GM12891 (cell line): ENCODE results near the gene ZNF493.

ENCODE experiments used
- DNase-seq: peaks from one replicate; pipeline ENCODE4 v3.0.0; 2011; ENCODE audit warnings: low spot score; ENCODE audit not compliant: insufficient read length
- FAIRE-seq: peaks from 2 replicates; lab custom pipeline; 2011; peaks lifted over from hg19 to GRCh38; lab: Jason Lieb, UNC
- PAX5 ChIP-seq: IDR thresholded peaks from 2 replicates; pipeline ENCODE4 v1.6.1; 2011; ENCODE audit warnings: low read length, moderate library complexity, mild to moderate bottlenecking; ENCODE audit not compliant: insufficient read depth, severe bottlenecking
- POLR2A ChIP-seq: IDR thresholded peaks from 2 replicates; pipeline ENCODE4 v1.6.1; 2011; ENCODE audit warnings: low read depth, low read length, control low read depth
- POLR2AphosphoS5 ChIP-seq: IDR thresholded peaks from 2 replicates; pipeline ENCODE4 v1.6.1; 2011; ENCODE audit warnings: low read depth, low read length, control low read depth
- POU2F2 ChIP-seq: IDR thresholded peaks from 2 replicates; pipeline ENCODE4 v1.6.1; 2011; ENCODE audit warnings: low read depth, mild to moderate bottlenecking, control low read depth, low read length, moderate library complexity
- SPI1 ChIP-seq: IDR thresholded peaks from 2 replicates; pipeline ENCODE4 v1.6.1; 2011; ENCODE audit warnings: low read depth, low read length, control low read depth
- TAF1 ChIP-seq: IDR thresholded peaks from 2 replicates; pipeline ENCODE4 v1.6.1; 2011; ENCODE audit warnings: low read depth, low read length, control low read depth

ZNF493 gene

GRCh38 chr19:21422244-21422643, 25.3 kb downstream of the ZNF493 start:
- DNase-seq: no peak
- FAIRE-seq: no peak
- TF ChIP-seq TAF1 (no peak), POLR2A (no peak), PAX5 (no peak), POLR2AphosphoS5 (no peak), SPI1 (no peak), POU2F2 (no peak)

DNA sequence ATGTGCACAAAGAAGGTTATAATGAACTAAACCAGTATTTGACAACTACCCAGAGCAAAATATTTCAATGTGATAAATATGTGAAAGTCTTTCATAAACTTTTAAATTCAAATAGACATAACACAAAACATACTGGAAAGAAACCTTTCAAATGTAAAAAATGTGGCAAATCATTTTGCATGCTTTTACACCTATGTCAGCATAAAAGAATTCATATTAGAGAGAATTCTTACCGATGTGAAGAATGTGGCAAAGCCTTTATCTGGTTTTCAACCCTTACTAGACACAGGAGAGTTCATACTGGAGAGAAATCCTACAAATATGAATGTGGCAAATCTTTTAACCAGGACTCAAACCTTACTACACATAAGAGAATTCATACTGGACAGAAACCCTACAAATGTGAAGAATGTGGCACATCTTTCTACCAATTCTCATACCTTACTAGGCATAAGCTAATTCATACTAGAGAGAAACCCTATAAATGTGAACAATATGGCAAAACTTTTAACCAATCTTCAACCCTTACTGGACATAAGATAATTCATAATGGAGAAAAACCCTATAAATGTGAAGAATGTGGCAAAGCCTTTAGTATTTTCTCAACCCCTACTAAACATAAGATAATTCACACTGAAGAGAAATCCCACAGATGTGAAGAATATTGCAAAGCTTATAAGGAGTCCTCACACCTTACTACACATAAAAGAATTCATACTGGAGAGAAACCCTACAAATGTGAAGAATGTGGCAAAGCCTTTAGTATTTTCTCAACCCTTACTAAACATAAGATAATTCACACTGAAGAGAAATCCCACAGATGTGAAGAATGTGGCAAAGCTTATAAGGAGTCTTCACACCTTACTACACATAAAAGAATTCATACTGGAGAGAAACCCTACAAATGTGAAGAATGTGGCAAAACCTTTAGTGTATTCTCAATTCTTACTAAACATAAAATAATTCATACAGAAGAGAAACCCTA, 26.4 kb downstream of the ZNF493 start:
- FAIRE-seq (no peak), DNase-seq (no peak)
- TF ChIP-seq POLR2A (no peak), POU2F2 (no peak), PAX5 (no peak)

DNA sequence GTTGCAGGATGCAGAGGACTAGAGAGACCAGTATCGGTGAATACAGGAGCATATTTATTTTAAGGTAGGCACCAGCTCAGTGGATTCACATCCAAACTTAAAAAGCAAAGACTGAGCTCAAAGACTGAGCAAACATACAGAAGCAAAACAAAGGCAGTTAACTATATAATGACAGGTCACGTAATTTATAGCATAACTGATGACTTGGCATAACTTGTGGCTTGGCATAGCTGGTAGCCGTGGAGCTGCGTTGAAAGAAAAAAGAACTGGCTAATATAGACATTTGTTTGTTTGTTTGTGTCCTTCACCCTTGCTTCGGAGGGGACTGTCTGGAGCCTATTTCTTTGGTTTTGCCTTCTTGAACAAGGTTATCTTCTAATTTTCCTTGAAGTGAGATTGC, 33.7 kb downstream of the ZNF493 start:
- DNase-seq (no peak), FAIRE-seq (no peak)
- TF ChIP-seq POLR2A (no peak), TAF1 (no peak), POU2F2 (no peak), POLR2AphosphoS5 (no peak), SPI1 (no peak), PAX5 (no peak)

- no peak for FAIRE-seq
- TF ChIP-seq PAX5 (no peak), POLR2AphosphoS5 (no peak), TAF1 (no peak), POLR2A (no peak), SPI1 (no peak), POU2F2 (no peak)
- DNase-seq: no peak
These were observed 35.7 kb downstream of the ZNF493 start for GRCh38 chr19:21432590-21432989.

DNA sequence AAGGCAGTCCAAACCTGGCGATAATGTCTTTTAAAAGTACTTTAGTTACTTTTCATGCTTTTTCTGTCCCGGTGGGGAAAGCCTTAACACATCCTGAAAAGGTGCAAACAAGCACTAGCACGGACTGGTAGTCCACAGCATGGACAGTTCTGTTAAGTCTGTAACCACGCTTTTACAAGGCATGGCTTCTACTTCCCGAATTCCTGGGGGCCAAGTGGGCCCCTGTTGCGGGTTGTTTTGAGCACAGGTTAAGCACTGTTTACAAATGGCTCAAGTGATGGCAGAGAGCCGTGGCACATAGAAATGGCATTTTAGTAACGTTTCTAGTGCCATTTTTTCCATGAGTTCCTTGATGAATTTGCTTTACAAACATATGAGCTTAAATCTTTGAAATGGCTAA, 37.6 kb downstream of the ZNF493 start:
- no peak for FAIRE-seq
- TF ChIP-seq PAX5: no peak
- TF ChIP-seq POLR2A: no peak
- no peak for TF ChIP-seq SPI1
- no peak for TF ChIP-seq POLR2AphosphoS5
- TF ChIP-seq POU2F2: no peak
- no peak for TF ChIP-seq TAF1
- DNase-seq: no peak

DNA sequence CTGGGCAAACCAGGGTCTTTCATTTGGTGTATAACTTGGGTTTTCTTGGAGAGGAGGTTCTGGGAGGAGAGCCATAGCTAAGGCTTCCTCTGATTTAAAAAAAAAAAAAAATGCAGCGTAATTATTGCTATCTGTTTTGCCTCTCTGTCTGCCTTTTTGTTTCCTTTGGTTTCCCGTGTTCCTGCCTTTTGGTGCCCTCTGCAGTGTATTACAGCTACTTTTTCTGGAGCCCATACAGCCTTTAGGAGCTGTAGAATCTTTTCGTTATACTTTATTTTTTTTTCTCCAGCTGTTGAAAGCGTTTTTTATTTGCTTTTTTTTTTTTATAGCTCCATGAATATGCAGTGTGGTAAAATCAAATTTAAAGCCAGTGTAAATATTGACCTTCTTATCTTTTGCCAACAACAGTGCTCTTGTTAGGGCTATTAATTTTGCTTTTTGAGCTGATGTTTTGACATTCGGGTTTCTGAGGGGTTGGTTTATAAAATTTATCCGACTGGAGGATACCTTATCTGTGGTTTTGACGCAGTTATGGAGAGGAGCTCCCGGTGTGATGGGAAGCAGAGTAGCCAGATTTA, 38.1 kb downstream of the ZNF493 start:
- TF ChIP-seq POLR2AphosphoS5 (no peak), POU2F2 (no peak), SPI1 (no peak), TAF1 (no peak), POLR2A (no peak), PAX5 (no peak)
- DNase-seq: no peak
- no peak for FAIRE-seq

DNA sequence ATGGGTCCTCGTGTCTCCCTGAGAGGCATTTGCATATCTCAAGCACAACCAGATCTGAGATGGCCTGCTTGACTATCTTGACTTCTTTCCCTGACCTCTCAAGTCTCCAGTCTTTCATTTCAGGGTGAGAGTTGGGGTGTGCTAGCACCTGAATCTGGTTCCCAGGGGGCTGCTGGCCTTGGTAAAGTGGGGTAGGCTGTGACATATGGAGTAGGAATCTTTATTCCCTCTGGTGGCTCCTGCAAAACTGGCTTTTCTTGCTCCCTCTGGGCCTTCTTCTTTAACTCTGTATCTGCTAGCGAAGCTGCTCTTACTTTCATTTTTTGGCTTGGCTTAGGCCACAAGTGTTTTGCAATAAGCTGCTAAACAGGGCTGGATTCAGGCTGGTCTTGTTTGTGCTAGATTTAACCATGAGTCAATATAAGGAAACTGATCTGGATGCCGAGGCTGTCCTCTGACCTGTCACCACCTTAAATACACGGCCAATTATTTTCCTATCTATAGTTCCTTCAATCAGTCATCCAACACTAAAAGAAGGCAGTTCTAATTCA, 42.3 kb downstream of the ZNF493 start:
- DNase-seq (no peak), FAIRE-seq (no peak)
- TF ChIP-seq PAX5 (no peak), POU2F2 (no peak), POLR2A (no peak), POLR2AphosphoS5 (no peak), SPI1 (no peak), TAF1 (no peak)

DNA sequence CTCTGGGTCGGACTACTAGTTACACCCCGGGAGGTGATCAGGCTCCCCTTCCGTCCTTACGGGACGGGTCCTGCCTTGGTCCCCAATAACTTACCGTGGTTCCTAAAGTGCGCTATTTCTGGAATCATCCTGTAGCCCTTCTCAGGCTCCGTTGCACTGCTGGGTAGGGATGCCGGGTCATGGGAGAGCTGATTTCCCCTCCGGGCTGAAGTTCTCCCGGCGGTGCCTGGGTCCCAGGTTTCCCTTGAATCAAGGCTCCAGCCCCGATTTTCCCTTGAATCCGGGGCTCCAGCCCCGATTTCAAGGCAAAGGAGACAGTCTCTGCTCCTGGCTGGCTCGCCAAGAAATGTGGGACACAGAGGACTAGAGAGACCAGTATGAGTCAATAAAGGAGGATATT, 43.4 kb downstream of the ZNF493 start:
- TF ChIP-seq TAF1 (no peak), POLR2A (no peak), POU2F2 (no peak), PAX5 (no peak), SPI1 (no peak), POLR2AphosphoS5 (no peak)
- DNase-seq: no peak
- FAIRE-seq: no peak

GRCh38 chr19:21451187-21451586, 54.3 kb downstream of the ZNF493 start:
- DNase-seq (no peak), FAIRE-seq (no peak)
- no peak for TF ChIP-seq SPI1
- TF ChIP-seq POLR2A: no peak
- no peak for TF ChIP-seq POLR2AphosphoS5
- no peak for TF ChIP-seq PAX5
- TF ChIP-seq POU2F2: no peak
- TF ChIP-seq TAF1: no peak
